Measurements from ENCODE around the gene MBL2.

The MBL2 gene

GRCh38 chr10:52778511-52779392 is 6.2 kb upstream of the MBL2 start:
- Histone ChIP-seq H3K14ac (ENCODE audit: low read length) (no peak overlapping the region), H2AFZ (ENCODE audit: low read length) (no peak overlapping the region), H2BK120ac (ENCODE audit: low read depth, low read length) (no peak overlapping the region), H3K27me3 (ENCODE audit: control insufficient read depth in 3 of 3, insufficient read depth in 3 of 3, low read depth in 1 of 3, low read length in 3 of 3) (peaks cover 0 to 4% (median 0%) of the 10 kb centered on the region in 3 experiments), H3K9ac (ENCODE audit: low read depth, low read length, poor library complexity) (no peak overlapping the region), H3K27ac (replicated peaks; ENCODE audit: low read length) (no peak overlapping the region), H3K23ac (ENCODE audit: low read depth, low read length, poor library complexity) (no peak overlapping the region), H3K9me3 (replicated peaks in 1 of 2; ENCODE audit: control insufficient read depth in 2 of 2, insufficient read depth in 1 of 2, low read depth in 1 of 2, low read length in 2 of 2) (no peaks in the 10 kb centered on the region), H3K18ac (ENCODE audit: low read length) (peak overlapping the region; percentile 79), H3K4me1 (ENCODE audit: control insufficient read depth in 2 of 2, insufficient read depth in 1 of 2, low read depth in 1 of 2, low read length in 2 of 2) (no peaks in the 10 kb centered on the region), H3K4me2 (ENCODE audit: insufficient read depth, low read length, poor library complexity, severe bottlenecking) (no peak overlapping the region), H2BK15ac (ENCODE audit: low read length) (no peak overlapping the region), H2BK12ac (ENCODE audit: low read length) (no peak overlapping the region), H4K8ac (ENCODE audit: low read depth, low read length) (no peak overlapping the region), H4K91ac (ENCODE audit: low read depth, low read length, poor library complexity) (no peak overlapping the region), H3K4me3 (ENCODE audit: low read length in 2 of 2) (peak overlapping the region in 1 of 2 donors; percentile 13), H3K36me3 (replicated peaks in 1 of 2; ENCODE audit: control insufficient read depth in 2 of 2, insufficient read depth in 2 of 2, low read length in 2 of 2) (no peaks in the 10 kb centered on the region), H3K4ac (ENCODE audit: low read length) (no peak overlapping the region), H2AK5ac (ENCODE audit: low read depth, low read length) (peak overlapping the region; percentile 16), H2BK5ac (ENCODE audit: low read length) (no peak overlapping the region), H3K79me1 (ENCODE audit: low read depth, low read length) (no peaks in the 10 kb centered on the region)
- WGBS, 2 donors (ENCODE audit: extremely low coverage in 2 of 2, insufficient read length in 2 of 2, insufficient replicate concordance in 1 of 2) = no CpG with 5 or more reads among the region's 42 CpGs
- DNase-seq (ENCODE audit: low spot score) = no peak

- H3K27me3 ChIP-seq (ENCODE audit: control insufficient read depth in 3 of 3, insufficient read depth in 3 of 3, low read depth in 1 of 3, low read length in 3 of 3) = peaks cover 0 to 4% (median 0%) of the 10 kb centered on the region in 3 experiments
- no peak overlapping the region for H3K4ac ChIP-seq (ENCODE audit: low read length)
- WGBS, 2 donors (ENCODE audit: extremely low coverage in 2 of 2, insufficient read length in 2 of 2, insufficient replicate concordance in 1 of 2) = no CpG with 5 or more reads among the region's 5 CpGs
Measured at GRCh38 chr10:52777414-52777813, 4.8 kb upstream of the MBL2 start.

GRCh38 chr10:52776471-52776903 is 3.9 kb upstream of the MBL2 start:
- H2AFZ ChIP-seq (ENCODE audit: low read length) = no peak overlapping the region
- no peak for DNase-seq (ENCODE audit: low spot score)
- peaks cover 0 to 4% (median 0%) of the 10 kb centered on the region in 3 experiments for H3K27me3 ChIP-seq (ENCODE audit: control insufficient read depth in 3 of 3, insufficient read depth in 3 of 3, low read depth in 1 of 3, low read length in 3 of 3)
- WGBS, 2 donors (ENCODE audit: extremely low coverage in 2 of 2, insufficient read length in 2 of 2, insufficient replicate concordance in 1 of 2) = no CpG with 5 or more reads among the region's 1 CpG
- no peak overlapping the region for H2BK15ac ChIP-seq (ENCODE audit: low read length)
- no peaks in the 10 kb centered on the region for H3K4me1 ChIP-seq (ENCODE audit: control insufficient read depth in 2 of 2, insufficient read depth in 1 of 2, low read depth in 1 of 2, low read length in 2 of 2)
- H3K18ac ChIP-seq (ENCODE audit: low read length) = no peak overlapping the region
- no peaks in the 10 kb centered on the region for H3K79me1 ChIP-seq (ENCODE audit: low read depth, low read length)
- H2AK5ac ChIP-seq (ENCODE audit: low read depth, low read length) = no peak overlapping the region
- no peak overlapping the region for H2BK12ac ChIP-seq (ENCODE audit: low read length)
- H4K8ac ChIP-seq (ENCODE audit: low read depth, low read length) = no peak overlapping the region
- no peaks in the 10 kb centered on the region for H3K9me3 ChIP-seq (replicated peaks in 1 of 2; ENCODE audit: control insufficient read depth in 2 of 2, insufficient read depth in 1 of 2, low read depth in 1 of 2, low read length in 2 of 2)
- no peak overlapping the region for H3K9ac ChIP-seq (ENCODE audit: low read depth, low read length, poor library complexity)
- H3K14ac ChIP-seq (ENCODE audit: low read length) = no peak overlapping the region
- H3K4ac ChIP-seq (ENCODE audit: low read length) = no peak overlapping the region
- no peak overlapping the region for H3K4me2 ChIP-seq (ENCODE audit: insufficient read depth, low read length, poor library complexity, severe bottlenecking)
- no peak overlapping the region for H3K23ac ChIP-seq (ENCODE audit: low read depth, low read length, poor library complexity)
- no peaks in the 10 kb centered on the region for H3K36me3 ChIP-seq (replicated peaks in 1 of 2; ENCODE audit: control insufficient read depth in 2 of 2, insufficient read depth in 2 of 2, low read length in 2 of 2)
- H2BK120ac ChIP-seq (ENCODE audit: low read depth, low read length) = no peak overlapping the region
- no peak overlapping the region for H4K91ac ChIP-seq (ENCODE audit: low read depth, low read length, poor library complexity)
- H3K4me3 ChIP-seq (ENCODE audit: low read length in 2 of 2) = no peak overlapping the region
- no peak overlapping the region for H2BK5ac ChIP-seq (ENCODE audit: low read length)
- H3K27ac ChIP-seq (replicated peaks; ENCODE audit: low read length) = no peak overlapping the region

More at GRCh38 chr10:52777414-52777813, 4.8 kb upstream of the MBL2 start:
- Histone ChIP-seq H3K9me3 (replicated peaks in 1 of 2; ENCODE audit: control insufficient read depth in 2 of 2, insufficient read depth in 1 of 2, low read depth in 1 of 2, low read length in 2 of 2) (no peaks in the 10 kb centered on the region), H3K9ac (ENCODE audit: low read depth, low read length, poor library complexity) (no peak overlapping the region), H2BK15ac (ENCODE audit: low read length) (no peak overlapping the region), H4K91ac (ENCODE audit: low read depth, low read length, poor library complexity) (no peak overlapping the region), H2BK5ac (ENCODE audit: low read length) (no peak overlapping the region), H3K4me2 (ENCODE audit: insufficient read depth, low read length, poor library complexity, severe bottlenecking) (no peak overlapping the region), H2BK120ac (ENCODE audit: low read depth, low read length) (no peak overlapping the region), H3K23ac (ENCODE audit: low read depth, low read length, poor library complexity) (no peak overlapping the region), H3K18ac (ENCODE audit: low read length) (no peak overlapping the region), H2AK5ac (ENCODE audit: low read depth, low read length) (no peak overlapping the region), H3K4me1 (ENCODE audit: control insufficient read depth in 2 of 2, insufficient read depth in 1 of 2, low read depth in 1 of 2, low read length in 2 of 2) (no peaks in the 10 kb centered on the region), H3K79me1 (ENCODE audit: low read depth, low read length) (no peaks in the 10 kb centered on the region), H2AFZ (ENCODE audit: low read length) (no peak overlapping the region), H3K4me3 (ENCODE audit: low read length in 2 of 2) (no peak overlapping the region), H4K8ac (ENCODE audit: low read depth, low read length) (no peak overlapping the region), H2BK12ac (ENCODE audit: low read length) (no peak overlapping the region), H3K14ac (ENCODE audit: low read length) (no peak overlapping the region), H3K36me3 (replicated peaks in 1 of 2; ENCODE audit: control insufficient read depth in 2 of 2, insufficient read depth in 2 of 2, low read length in 2 of 2) (no peaks in the 10 kb centered on the region), H3K27ac (replicated peaks; ENCODE audit: low read length) (no peak overlapping the region)
- no peak for DNase-seq (ENCODE audit: low spot score)

- Histone ChIP-seq H3K9ac (ENCODE audit: low read depth, low read length, poor library complexity) (no peak overlapping the region), H2BK12ac (ENCODE audit: low read length) (no peak overlapping the region), H3K4me2 (ENCODE audit: insufficient read depth, low read length, poor library complexity, severe bottlenecking) (no peak overlapping the region), H3K27ac (replicated peaks; ENCODE audit: low read length) (no peak overlapping the region), H3K9me3 (replicated peaks in 1 of 2; ENCODE audit: control insufficient read depth in 2 of 2, insufficient read depth in 1 of 2, low read depth in 1 of 2, low read length in 2 of 2) (no peaks in the 10 kb centered on the region), H3K14ac (ENCODE audit: low read length) (no peak overlapping the region), H2BK15ac (ENCODE audit: low read length) (no peak overlapping the region), H3K23ac (ENCODE audit: low read depth, low read length, poor library complexity) (no peak overlapping the region), H4K8ac (ENCODE audit: low read depth, low read length) (no peak overlapping the region), H2AFZ (ENCODE audit: low read length) (no peak overlapping the region), H3K4me1 (ENCODE audit: control insufficient read depth in 2 of 2, insufficient read depth in 1 of 2, low read depth in 1 of 2, low read length in 2 of 2) (no peaks in the 10 kb centered on the region), H2BK120ac (ENCODE audit: low read depth, low read length) (no peak overlapping the region), H2BK5ac (ENCODE audit: low read length) (no peak overlapping the region), H4K91ac (ENCODE audit: low read depth, low read length, poor library complexity) (no peak overlapping the region), H3K36me3 (replicated peaks in 1 of 2; ENCODE audit: control insufficient read depth in 2 of 2, insufficient read depth in 2 of 2, low read length in 2 of 2) (no peaks in the 10 kb centered on the region), H3K27me3 (ENCODE audit: control insufficient read depth in 3 of 3, insufficient read depth in 3 of 3, low read depth in 1 of 3, low read length in 3 of 3) (peaks cover 0 to 4% (median 0%) of the 10 kb centered on the region in 3 experiments), H3K4me3 (ENCODE audit: low read length in 2 of 2) (no peak overlapping the region), H3K79me1 (ENCODE audit: low read depth, low read length) (no peaks in the 10 kb centered on the region), H2AK5ac (ENCODE audit: low read depth, low read length) (no peak overlapping the region), H3K4ac (ENCODE audit: low read length) (no peak overlapping the region), H3K18ac (ENCODE audit: low read length) (no peak overlapping the region)
- no peak for DNase-seq (ENCODE audit: low spot score)
- no CpG with 5 or more reads among the region's 12 CpGs for whole genome bisulfite sequencing, 2 donors (ENCODE audit: extremely low coverage in 2 of 2, insufficient read length in 2 of 2, insufficient replicate concordance in 1 of 2)
Measured at GRCh38 chr10:52775132-52775647, 2.6 kb upstream of the MBL2 start.

Measured in neuronal stem cell (in vitro differentiated cells).